HepG2 (cell line): Measurements from ENCODE around the gene SNX9. TPM values are rescaled to one million over a fixed set of nuclear protein-coding genes. Genes with fewer than 3 reads are reported as not detected.
A peak's percentile ranks its signal among the peaks of the same experiment; 100 is the strongest.

Experiments used
- EED ChIP-seq: sonication (generic); formaldehyde crosslinking; IDR thresholded peaks from 2 replicates; pipeline ENCODE4 v1.5.0; 2020; ENCODE audit warnings: mild to moderate bottlenecking, missing genetic modification reagents
- HOXA3 ChIP-seq: sonication (generic); formaldehyde crosslinking; IDR thresholded peaks from 2 replicates; pipeline ENCODE4 v1.5.0; 2020; ENCODE audit warnings: missing genetic modification reagents
- MEF2D ChIP-seq: sonication (generic); formaldehyde crosslinking; IDR thresholded peaks from 2 replicates; pipeline ENCODE4 v1.5.1; 2020; ENCODE audit warnings: mild to moderate bottlenecking, missing genetic modification reagents
- MIER3 ChIP-seq: IDR thresholded peaks from 2 replicates; pipeline ENCODE4 v1.6.1; 2016; ENCODE audit warnings: missing compliant biosample characterization, borderline replicate concordance
- NR2F2 ChIP-seq: IDR thresholded peaks from 2 replicates; pipeline ENCODE4 v1.6.1; 2012; ENCODE audit warnings: low read depth, inconsistent platforms, borderline replicate concordance
- SCMH1 ChIP-seq: sonication (generic); formaldehyde crosslinking; IDR thresholded peaks from 2 replicates; pipeline ENCODE4 v1.9.0; 2021; ENCODE audit warnings: missing genetic modification reagents, mild to moderate bottlenecking, borderline replicate concordance
- SRSF4 ChIP-seq: fragments of 200-400 bp; formaldehyde crosslinking; IDR thresholded peaks from one replicate; pipeline ENCODE4 v1.6.1; 2018; ENCODE audit warnings: mild to moderate bottlenecking, low read depth, low read length, moderate library complexity; ENCODE audit not compliant: poor library complexity, severe bottlenecking
- TBX2 ChIP-seq: sonication (generic); formaldehyde crosslinking; IDR thresholded peaks from 2 replicates; pipeline ENCODE4 v1.5.0; 2020; ENCODE audit warnings: missing genetic modification reagents, mild to moderate bottlenecking, borderline replicate concordance
- TGIF2 ChIP-seq: IDR thresholded peaks from 2 replicates; pipeline ENCODE4 v1.6.1; 2016; ENCODE audit warnings: control low read depth, missing compliant biosample characterization
- ZBTB26 ChIP-seq: IDR thresholded peaks from 2 replicates; pipeline ENCODE4 v1.6.1; 2016; ENCODE audit warnings: missing compliant biosample characterization, missing genetic modification reagents, borderline replicate concordance
- ZNF777 ChIP-seq: sonication (generic); formaldehyde crosslinking; IDR thresholded peaks from 2 replicates; pipeline ENCODE4 v1.4.0; 2020; ENCODE audit warnings: missing genetic modification reagents
- polyA plus RNA-seq, 8 experiments: library from polyadenylated mRNA; depleted of rRNA in 3 of 8; stranded (reverse) in 7 of 8; unstranded in 1 of 8; fragments of >200 nt; fragmentation: Illumina TruSeq in 4 of 8; extraction: Trizol in 4 of 8; gene quantifications; 2 replicates each; pipeline versions ENCODE4 v1.2.1 to v1.2.3, GENCODE V29; 2011 to 2016; ENCODE audit warnings: low read depth in 4 of 8, missing spikeins in 1 of 8, mixed read lengths in 1 of 8; ENCODE audit not compliant: insufficient read depth in 1 of 8
- total RNA-seq, 5 experiments: library from RNA; depleted of rRNA; stranded (reverse); fragments of >200 nt; fragmentation: Illumina TruSeq; extraction: Trizol; gene quantifications; 2 replicates each; pipeline ENCODE4 v1.2.3, GENCODE V29; 2016; ENCODE audit warnings: low read depth in 1 of 5
- TF ChIP-seq, protein P1 (sequence below): sonication (generic); formaldehyde crosslinking; IDR thresholded peaks from 2 replicates; pipeline ENCODE4 v1.8.0; 2022; ENCODE audit warnings: missing genetic modification reagents, mild to moderate bottlenecking, moderate library complexity, borderline replicate concordance
- TF ChIP-seq, protein P2 (sequence below): sonication (generic); formaldehyde crosslinking; IDR thresholded peaks from 2 replicates; pipeline ENCODE4 v1.8.0; 2022; ENCODE audit warnings: missing genetic modification reagents, low read depth, mild to moderate bottlenecking, borderline replicate concordance
- TF ChIP-seq, protein P3 (sequence below): sonication (generic); formaldehyde crosslinking; IDR thresholded peaks from 2 replicates; pipeline ENCODE4 v1.5.0; 2020; ENCODE audit warnings: mild to moderate bottlenecking, missing genetic modification reagents, moderate library complexity
- TF ChIP-seq, protein P4 (sequence below): sonication (generic); formaldehyde crosslinking; IDR thresholded peaks from 2 replicates; pipeline ENCODE4 v1.5.0; 2020; ENCODE audit warnings: mild to moderate bottlenecking, low read depth, missing genetic modification reagents, borderline replicate concordance
- TF ChIP-seq, protein P5 (sequence below): sonication (generic); formaldehyde crosslinking; IDR thresholded peaks from 2 replicates; pipeline ENCODE4 v1.4.0; 2020; ENCODE audit warnings: missing genetic modification reagents, borderline replicate concordance
- TF ChIP-seq, protein P6 (sequence below): fragments of 450-650 bp; IDR thresholded peaks from 2 replicates; pipeline ENCODE4 v1.6.1; 2016

The SNX9 gene
- total and polyA plus RNA-seq, 2 of the 13 experiments (the other 11 are each of a cell fraction or from before 2014, with no cell fraction given) = 21.9 to 36.0 TPM

DNA sequence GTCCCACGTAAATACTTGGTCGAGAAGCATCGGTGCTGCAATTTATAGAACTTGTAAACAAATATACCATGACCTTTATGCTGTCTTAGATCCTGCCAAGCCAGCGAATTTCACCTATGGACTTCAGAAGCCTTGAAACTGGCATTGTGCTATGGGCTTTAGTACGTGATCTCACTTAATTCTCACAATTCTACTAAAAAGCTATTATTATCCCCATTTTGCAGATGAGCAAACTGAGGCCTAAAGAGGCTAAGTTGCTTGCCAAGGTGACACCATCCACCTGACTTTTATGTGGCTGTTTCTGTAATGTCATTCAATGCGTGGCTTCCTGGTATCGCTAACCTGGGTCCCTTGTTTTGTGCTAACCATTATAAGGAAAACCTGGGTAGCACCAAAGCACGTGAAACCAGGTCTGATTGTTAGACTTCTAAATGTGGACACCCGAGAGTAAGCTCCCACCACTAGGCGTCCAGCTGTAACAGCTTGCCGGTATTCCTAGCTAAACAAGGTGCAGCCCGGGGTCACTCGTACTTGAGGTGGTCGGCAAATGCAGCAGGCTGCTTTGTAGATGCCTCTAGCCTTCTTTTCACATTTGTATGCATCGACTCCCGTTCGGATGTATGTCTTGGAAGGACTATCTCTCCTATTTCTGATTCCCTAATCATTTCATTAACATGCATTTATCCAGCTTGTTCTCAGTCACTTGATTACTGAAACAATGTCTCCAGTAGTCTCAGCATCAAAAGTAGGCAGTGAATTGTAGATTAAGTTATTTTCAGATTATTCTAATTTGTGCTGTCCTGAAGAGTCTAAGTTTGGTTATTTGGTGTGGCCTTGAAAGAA is 159.7 kb downstream of the SNX9 start (continued):
- TF ChIP-seq, protein P1, sequence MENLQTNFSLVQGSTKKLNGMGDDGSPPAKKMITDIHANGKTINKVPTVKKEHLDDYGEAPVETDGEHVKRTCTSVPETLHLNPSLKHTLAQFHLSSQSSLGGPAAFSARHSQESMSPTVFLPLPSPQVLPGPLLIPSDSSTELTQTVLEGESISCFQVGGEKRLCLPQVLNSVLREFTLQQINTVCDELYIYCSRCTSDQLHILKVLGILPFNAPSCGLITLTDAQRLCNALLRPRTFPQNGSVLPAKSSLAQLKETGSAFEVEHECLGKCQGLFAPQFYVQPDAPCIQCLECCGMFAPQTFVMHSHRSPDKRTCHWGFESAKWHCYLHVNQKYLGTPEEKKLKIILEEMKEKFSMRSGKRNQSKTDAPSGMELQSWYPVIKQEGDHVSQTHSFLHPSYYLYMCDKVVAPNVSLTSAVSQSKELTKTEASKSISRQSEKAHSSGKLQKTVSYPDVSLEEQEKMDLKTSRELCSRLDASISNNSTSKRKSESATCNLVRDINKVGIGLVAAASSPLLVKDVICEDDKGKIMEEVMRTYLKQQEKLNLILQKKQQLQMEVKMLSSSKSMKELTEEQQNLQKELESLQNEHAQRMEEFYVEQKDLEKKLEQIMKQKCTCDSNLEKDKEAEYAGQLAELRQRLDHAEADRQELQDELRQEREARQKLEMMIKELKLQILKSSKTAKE (CRISPR knock-in tag) = no peak
- TF ChIP-seq NR2F2 (no peak), ZBTB26 (no peak; the same call in 1 of the 2 replicates), TGIF2 (peak; percentile 42; the same call in 1 of the 2 replicates), TBX2 (CRISPR knock-in tag) (no peak; the same call in 1 of the 2 replicates), ZNF777 (CRISPR knock-in tag) (no peak), EED (CRISPR knock-in tag) (no peak), SRSF4 (no peak), MEF2D (0 out of 2 replicates have a peak, but pooled peaks have one; percentile 13), HOXA3 (no peak), SCMH1 (CRISPR knock-in tag) (no peak), MIER3 (CRISPR knock-in tag) (peak; percentile 59; the same call in 1 of the 2 replicates)
- TF ChIP-seq, protein P2, sequence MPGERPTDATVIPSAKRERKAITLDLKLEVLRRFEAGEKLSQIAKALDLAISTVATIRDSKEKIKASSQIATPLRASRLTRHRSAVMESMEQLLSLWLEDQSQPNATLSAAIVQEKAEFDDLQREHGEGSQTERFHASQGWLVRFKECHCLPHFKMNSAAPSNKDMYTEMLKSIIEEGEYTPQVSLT (CRISPR knock-in tag) = no peak
- TF ChIP-seq, protein P3, sequence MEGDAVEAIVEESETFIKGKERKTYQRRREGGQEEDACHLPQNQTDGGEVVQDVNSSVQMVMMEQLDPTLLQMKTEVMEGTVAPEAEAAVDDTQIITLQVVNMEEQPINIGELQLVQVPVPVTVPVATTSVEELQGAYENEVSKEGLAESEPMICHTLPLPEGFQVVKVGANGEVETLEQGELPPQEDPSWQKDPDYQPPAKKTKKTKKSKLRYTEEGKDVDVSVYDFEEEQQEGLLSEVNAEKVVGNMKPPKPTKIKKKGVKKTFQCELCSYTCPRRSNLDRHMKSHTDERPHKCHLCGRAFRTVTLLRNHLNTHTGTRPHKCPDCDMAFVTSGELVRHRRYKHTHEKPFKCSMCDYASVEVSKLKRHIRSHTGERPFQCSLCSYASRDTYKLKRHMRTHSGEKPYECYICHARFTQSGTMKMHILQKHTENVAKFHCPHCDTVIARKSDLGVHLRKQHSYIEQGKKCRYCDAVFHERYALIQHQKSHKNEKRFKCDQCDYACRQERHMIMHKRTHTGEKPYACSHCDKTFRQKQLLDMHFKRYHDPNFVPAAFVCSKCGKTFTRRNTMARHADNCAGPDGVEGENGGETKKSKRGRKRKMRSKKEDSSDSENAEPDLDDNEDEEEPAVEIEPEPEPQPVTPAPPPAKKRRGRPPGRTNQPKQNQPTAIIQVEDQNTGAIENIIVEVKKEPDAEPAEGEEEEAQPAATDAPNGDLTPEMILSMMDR (CRISPR knock-in tag) = peak; percentile 79
- TF ChIP-seq, protein P4, sequence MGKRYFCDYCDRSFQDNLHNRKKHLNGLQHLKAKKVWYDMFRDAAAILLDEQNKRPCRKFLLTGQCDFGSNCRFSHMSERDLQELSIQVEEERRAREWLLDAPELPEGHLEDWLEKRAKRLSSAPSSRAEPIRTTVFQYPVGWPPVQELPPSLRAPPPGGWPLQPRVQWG (CRISPR knock-in tag) = no peak
- TF ChIP-seq, protein P5, sequence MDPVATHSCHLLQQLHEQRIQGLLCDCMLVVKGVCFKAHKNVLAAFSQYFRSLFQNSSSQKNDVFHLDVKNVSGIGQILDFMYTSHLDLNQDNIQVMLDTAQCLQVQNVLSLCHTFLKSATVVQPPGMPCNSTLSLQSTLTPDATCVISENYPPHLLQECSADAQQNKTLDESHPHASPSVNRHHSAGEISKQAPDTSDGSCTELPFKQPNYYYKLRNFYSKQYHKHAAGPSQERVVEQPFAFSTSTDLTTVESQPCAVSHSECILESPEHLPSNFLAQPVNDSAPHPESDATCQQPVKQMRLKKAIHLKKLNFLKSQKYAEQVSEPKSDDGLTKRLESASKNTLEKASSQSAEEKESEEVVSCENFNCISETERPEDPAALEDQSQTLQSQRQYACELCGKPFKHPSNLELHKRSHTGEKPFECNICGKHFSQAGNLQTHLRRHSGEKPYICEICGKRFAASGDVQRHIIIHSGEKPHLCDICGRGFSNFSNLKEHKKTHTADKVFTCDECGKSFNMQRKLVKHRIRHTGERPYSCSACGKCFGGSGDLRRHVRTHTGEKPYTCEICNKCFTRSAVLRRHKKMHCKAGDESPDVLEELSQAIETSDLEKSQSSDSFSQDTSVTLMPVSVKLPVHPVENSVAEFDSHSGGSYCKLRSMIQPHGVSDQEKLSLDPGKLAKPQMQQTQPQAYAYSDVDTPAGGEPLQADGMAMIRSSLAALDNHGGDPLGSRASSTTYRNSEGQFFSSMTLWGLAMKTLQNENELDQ = no peak
- TF ChIP-seq, protein P6, sequence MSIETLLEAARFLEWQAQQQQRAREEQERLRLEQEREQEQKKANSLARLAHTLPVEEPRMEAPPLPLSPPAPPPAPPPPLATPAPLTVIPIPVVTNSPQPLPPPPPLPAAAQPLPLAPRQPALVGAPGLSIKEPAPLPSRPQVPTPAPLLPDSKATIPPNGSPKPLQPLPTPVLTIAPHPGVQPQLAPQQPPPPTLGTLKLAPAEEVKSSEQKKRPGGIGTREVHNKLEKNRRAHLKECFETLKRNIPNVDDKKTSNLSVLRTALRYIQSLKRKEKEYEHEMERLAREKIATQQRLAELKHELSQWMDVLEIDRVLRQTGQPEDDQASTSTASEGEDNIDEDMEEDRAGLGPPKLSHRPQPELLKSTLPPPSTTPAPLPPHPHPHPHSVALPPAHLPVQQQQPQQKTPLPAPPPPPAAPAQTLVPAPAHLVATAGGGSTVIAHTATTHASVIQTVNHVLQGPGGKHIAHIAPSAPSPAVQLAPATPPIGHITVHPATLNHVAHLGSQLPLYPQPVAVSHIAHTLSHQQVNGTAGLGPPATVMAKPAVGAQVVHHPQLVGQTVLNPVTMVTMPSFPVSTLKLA = no peak
